Gastroesophageal sphincter (tissue), 3 donors: ENCODE results near the gene GSTT4.

ENCODE experiments used
- POLR2A ChIP-seq, 2 donors: fragments of 450-650 bp; IDR thresholded peaks; one replicate each; pipeline ENCODE4 v1.6.1; 2017; ENCODE audit warnings: antibody characterized with exemption in 2 of 2, mild to moderate bottlenecking in 2 of 2, moderate library complexity in 1 of 2
- TF ChIP-seq, protein P1 (sequence below), 4 experiments: fragments of 200-600 bp in 2 of 4; fragments of 450-650 bp in 2 of 4; sonication (generic) in 1 of 4; IDR thresholded peaks; one replicate each; pipeline ENCODE4 v1.5.1; 2017 to 2019; ENCODE audit warnings: antibody characterized with exemption in 4 of 4, mild to moderate bottlenecking in 2 of 4, moderate library complexity in 2 of 4

GRCh38 chr22:24053481-24054226 lies 48.4 kb upstream of the GSTT4 start:
- no peak for TF ChIP-seq POLR2A (IDR thresholded peaks at IDR 0.05)
- TF ChIP-seq, protein P1, sequence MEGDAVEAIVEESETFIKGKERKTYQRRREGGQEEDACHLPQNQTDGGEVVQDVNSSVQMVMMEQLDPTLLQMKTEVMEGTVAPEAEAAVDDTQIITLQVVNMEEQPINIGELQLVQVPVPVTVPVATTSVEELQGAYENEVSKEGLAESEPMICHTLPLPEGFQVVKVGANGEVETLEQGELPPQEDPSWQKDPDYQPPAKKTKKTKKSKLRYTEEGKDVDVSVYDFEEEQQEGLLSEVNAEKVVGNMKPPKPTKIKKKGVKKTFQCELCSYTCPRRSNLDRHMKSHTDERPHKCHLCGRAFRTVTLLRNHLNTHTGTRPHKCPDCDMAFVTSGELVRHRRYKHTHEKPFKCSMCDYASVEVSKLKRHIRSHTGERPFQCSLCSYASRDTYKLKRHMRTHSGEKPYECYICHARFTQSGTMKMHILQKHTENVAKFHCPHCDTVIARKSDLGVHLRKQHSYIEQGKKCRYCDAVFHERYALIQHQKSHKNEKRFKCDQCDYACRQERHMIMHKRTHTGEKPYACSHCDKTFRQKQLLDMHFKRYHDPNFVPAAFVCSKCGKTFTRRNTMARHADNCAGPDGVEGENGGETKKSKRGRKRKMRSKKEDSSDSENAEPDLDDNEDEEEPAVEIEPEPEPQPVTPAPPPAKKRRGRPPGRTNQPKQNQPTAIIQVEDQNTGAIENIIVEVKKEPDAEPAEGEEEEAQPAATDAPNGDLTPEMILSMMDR (IDR thresholded peaks at IDR 0.05) = no peak
